ENCODE data around the gene RNF167.

RNF167 gene

GRCh38 chr17:4971826-4972225, 31.8 kb downstream of the RNF167 start:
- DNase-seq (ENCODE audit: low read depth): no peak
- H3K4me3 ChIP-seq (ENCODE audit: low read depth, low read length): no peak overlapping the region
- TF ChIP-seq CTCF (IDR thresholded peaks at IDR 0.05; ENCODE audit: low read depth, low read length): no peak

- H3K4me3 ChIP-seq (ENCODE audit: low read depth, low read length): no peak overlapping the region
- TF ChIP-seq MYC (IDR thresholded peaks at IDR 0.05; ENCODE audit: low read depth, low read length): no peak
- no peak for TF ChIP-seq CTCF (IDR thresholded peaks at IDR 0.05; ENCODE audit: low read depth, low read length)
- TF ChIP-seq MAX (IDR thresholded peaks at IDR 0.05; ENCODE audit: low read depth, low read length): no peak
- TF ChIP-seq POLR2A (IDR thresholded peaks at IDR 0.05; ENCODE audit: extremely low read depth, insufficient read length): no peak
- DNase-seq (ENCODE audit: low read depth): no peak
These were observed 32.3 kb downstream of the RNF167 start for GRCh38 chr17:4972322-4972721.

- TF ChIP-seq CTCF (IDR thresholded peaks at IDR 0.05; ENCODE audit: low read depth, low read length) (no peak), MAX (IDR thresholded peaks at IDR 0.05; ENCODE audit: low read depth, low read length) (no peak), POLR2A (IDR thresholded peaks at IDR 0.05; ENCODE audit: extremely low read depth, insufficient read length) (no peak), MYC (IDR thresholded peaks at IDR 0.05; ENCODE audit: low read depth, low read length) (no peak)
- H3K4me3 ChIP-seq (ENCODE audit: low read depth, low read length): no peak overlapping the region
- DNase-seq (ENCODE audit: low read depth): no peak
These were observed 32.7 kb downstream of the RNF167 start for GRCh38 chr17:4972752-4973151.

GRCh38 chr17:4973256-4974114, 33.4 kb downstream of the RNF167 start:
- H3K4me3 ChIP-seq (ENCODE audit: low read depth, low read length): no peak overlapping the region
- DNase-seq (ENCODE audit: low read depth): no peak
- TF ChIP-seq POLR2A (IDR thresholded peaks at IDR 0.05; ENCODE audit: extremely low read depth, insufficient read length): no peak
- TF ChIP-seq MYC (IDR thresholded peaks at IDR 0.05; ENCODE audit: low read depth, low read length): no peak
- TF ChIP-seq MAX (IDR thresholded peaks at IDR 0.05; ENCODE audit: low read depth, low read length): no peak

- no peak for TF ChIP-seq POLR2A (IDR thresholded peaks at IDR 0.05; ENCODE audit: extremely low read depth, insufficient read length)
- no peak for TF ChIP-seq MAX (IDR thresholded peaks at IDR 0.05; ENCODE audit: low read depth, low read length)
- no peak overlapping the region for H3K4me3 ChIP-seq (ENCODE audit: low read depth, low read length)
- DNase-seq (ENCODE audit: low read depth): no peak
These were observed 34.1 kb downstream of the RNF167 start for GRCh38 chr17:4974115-4974670.

GRCh38 chr17:4978726-4979125, 38.7 kb downstream of the RNF167 start:
- no peak overlapping the region for H3K4me3 ChIP-seq (ENCODE audit: low read depth, low read length)
- peak; percentile 61 for DNase-seq (ENCODE audit: low read depth)
- no peak for TF ChIP-seq POLR2A (IDR thresholded peaks at IDR 0.05; ENCODE audit: extremely low read depth, insufficient read length)

GRCh38 chr17:4980644-4981216, 40.7 kb downstream of the RNF167 start:
- TF ChIP-seq MYC (IDR thresholded peaks at IDR 0.05; ENCODE audit: low read depth, low read length) (no peak), POLR2A (IDR thresholded peaks at IDR 0.05; ENCODE audit: extremely low read depth, insufficient read length) (no peak), CTCF (IDR thresholded peaks at IDR 0.05; ENCODE audit: low read depth, low read length) (peak; percentile 50)
- H3K4me3 ChIP-seq (ENCODE audit: low read depth, low read length): no peak overlapping the region
- peak; percentile 62 for DNase-seq (ENCODE audit: low read depth)
